SK-N-MC (cell line): ENCODE measurements around the gene IREB2.

Experiments used
- EZH2 ChIP-seq: fragments of 200-600 bp; sonication (generic); IDR thresholded peaks from one replicate; pipeline ENCODE4 v1.6.1; 2017; ENCODE audit warnings: antibody characterized with exemption
- FOXP2 ChIP-seq: optimal IDR thresholded peaks from 2 replicates; pipeline ENCODE3; 2011; ENCODE audit warnings: mild to moderate bottlenecking, moderate library complexity; ENCODE audit not compliant: insufficient read depth; ENCODE audit errors: extremely low read length, control extremely low read depth
- POLR2AphosphoS5 ChIP-seq: IDR thresholded peaks from 2 replicates; pipeline ENCODE4 v1.6.1; 2012; ENCODE audit warnings: mild to moderate bottlenecking, low read depth, low read length, borderline replicate concordance

GRCh38 chr15:78533331-78533730, 95.3 kb downstream of the IREB2 start:
- no peak for TF ChIP-seq EZH2
- no peak for TF ChIP-seq POLR2AphosphoS5
- no peak for TF ChIP-seq FOXP2
